GM13976 (cell line): ENCODE results near the gene GPNMB.

Experiments used
- DNase-seq: peaks from one replicate; pipeline ENCODE4 v3.0.0; 2012; ENCODE audit warnings: low spot score
- in situ Hi-C: fragments of 300-500 bp; cut with MboI; formaldehyde crosslinking; loops from one replicate; pipeline ENCODE4 v1.12.0; 2022; ENCODE audit warnings: low sequenced_read_pairs, mixed read lengths, inconsistent platforms; ENCODE audit not compliant: unreplicated experiment
- TF ChIP-seq, protein P1 (sequence below): IDR thresholded peaks from 2 replicates; pipeline ENCODE4 v1.5.1; 2012; ENCODE audit warnings: borderline replicate concordance, mild to moderate bottlenecking; ENCODE audit not compliant: insufficient read depth; ENCODE audit errors: extremely low read depth, missing control alignments, control extremely low read depth

The GPNMB gene

DNA sequence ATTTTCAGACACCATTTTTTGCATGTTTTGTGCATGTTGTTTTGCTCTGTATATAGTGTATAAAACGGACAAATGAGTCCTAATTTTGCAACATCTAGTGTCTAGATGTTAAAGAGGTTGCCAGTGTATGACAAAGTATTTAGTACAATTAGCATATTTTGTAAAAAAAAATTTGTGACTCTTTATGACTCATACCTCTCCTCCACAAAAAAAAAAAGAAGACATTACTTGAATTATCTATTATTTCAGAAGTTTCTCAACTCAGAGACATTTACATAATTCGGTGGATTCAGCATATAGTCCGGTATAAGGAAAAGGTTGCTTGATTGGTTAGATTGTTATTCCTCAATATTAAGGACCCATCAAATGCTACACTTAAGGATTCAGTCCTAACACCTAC, 38.7 kb upstream of the GPNMB start:
- TF ChIP-seq, protein P1, sequence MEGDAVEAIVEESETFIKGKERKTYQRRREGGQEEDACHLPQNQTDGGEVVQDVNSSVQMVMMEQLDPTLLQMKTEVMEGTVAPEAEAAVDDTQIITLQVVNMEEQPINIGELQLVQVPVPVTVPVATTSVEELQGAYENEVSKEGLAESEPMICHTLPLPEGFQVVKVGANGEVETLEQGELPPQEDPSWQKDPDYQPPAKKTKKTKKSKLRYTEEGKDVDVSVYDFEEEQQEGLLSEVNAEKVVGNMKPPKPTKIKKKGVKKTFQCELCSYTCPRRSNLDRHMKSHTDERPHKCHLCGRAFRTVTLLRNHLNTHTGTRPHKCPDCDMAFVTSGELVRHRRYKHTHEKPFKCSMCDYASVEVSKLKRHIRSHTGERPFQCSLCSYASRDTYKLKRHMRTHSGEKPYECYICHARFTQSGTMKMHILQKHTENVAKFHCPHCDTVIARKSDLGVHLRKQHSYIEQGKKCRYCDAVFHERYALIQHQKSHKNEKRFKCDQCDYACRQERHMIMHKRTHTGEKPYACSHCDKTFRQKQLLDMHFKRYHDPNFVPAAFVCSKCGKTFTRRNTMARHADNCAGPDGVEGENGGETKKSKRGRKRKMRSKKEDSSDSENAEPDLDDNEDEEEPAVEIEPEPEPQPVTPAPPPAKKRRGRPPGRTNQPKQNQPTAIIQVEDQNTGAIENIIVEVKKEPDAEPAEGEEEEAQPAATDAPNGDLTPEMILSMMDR, result no peak
- in situ Hi-C loops, result no loop called here
- DNase-seq, result no peak

DNA sequence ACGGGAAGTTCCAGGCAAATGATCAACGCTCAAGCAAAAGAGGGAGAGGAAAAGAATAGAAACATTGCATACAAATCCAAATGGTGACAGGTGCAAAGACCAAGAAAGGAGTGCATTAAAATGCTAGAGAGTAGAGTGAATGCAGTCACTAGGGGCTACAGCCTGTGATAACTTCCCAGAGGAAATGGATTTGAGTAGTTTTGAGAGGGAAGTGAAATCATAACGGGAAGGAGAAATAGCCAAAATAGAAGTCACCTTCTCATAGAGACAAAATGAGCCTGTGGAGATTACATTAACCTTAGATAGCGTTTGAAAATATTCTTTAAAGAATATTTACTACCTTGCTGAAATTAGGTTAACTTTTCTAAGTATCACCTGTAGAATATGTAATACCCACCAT, 38.3 kb upstream of the GPNMB start:
- in situ Hi-C loops, result no loop called here
- no peak for DNase-seq
- TF ChIP-seq, protein P1, result no peak

- TF ChIP-seq, protein P1, result no peak
- no peak for DNase-seq
- in situ Hi-C loops, result no loop called here
These were observed 36.1 kb upstream of the GPNMB start for GRCh38 chr7:23210506-23210905.

DNA sequence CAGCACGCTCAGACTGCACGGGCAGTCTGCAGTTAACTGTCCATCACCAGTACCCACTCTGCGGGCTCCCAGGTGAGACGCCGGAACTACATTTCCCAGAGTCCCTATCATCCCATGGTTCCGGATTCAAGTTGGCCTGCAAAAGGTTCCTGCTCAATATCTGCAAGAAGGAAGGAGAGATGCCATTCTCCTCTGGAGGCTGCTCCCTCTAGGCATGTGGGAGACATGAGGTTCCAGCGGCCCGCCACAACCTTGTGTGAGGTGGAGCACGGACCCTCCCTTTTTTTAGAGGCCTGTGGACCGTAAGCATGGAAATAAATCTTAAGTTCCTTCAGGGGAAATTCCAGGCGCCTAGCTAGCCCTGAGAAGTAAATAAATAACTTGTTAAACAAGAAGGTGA, 35.0 kb upstream of the GPNMB start:
- DNase-seq, result no peak
- in situ Hi-C loops, result no loop called here
- TF ChIP-seq, protein P1, result no peak

GRCh38 chr7:23212395-23212794, 34.2 kb upstream of the GPNMB start:
- in situ Hi-C loops, result no loop called here
- no peak for DNase-seq
- TF ChIP-seq, protein P1, result no peak

- no peak for DNase-seq
- in situ Hi-C loops, result no loop called here
- TF ChIP-seq, protein P1, result no peak
These were observed 33.7 kb upstream of the GPNMB start for GRCh38 chr7:23212841-23213240.

GRCh38 chr7:23213755-23214154, 32.8 kb upstream of the GPNMB start:
- no peak for DNase-seq
- in situ Hi-C loops, result no loop called here
- TF ChIP-seq, protein P1, result no peak
